Measurements from ENCODE around the gene ABCG4. TPM values are rescaled to one million over a fixed set of nuclear protein-coding genes. Genes with fewer than 3 reads are reported as not detected.
"Not testable (repeated sequence)": the region's sequence is repeated elsewhere in the genome, so short reads cannot be mapped to it uniquely, and the experiment has no call there.

The ABCG4 gene
- total RNA-seq, 1 experiment from 2014 or later: 0.39 TPM

DNA sequence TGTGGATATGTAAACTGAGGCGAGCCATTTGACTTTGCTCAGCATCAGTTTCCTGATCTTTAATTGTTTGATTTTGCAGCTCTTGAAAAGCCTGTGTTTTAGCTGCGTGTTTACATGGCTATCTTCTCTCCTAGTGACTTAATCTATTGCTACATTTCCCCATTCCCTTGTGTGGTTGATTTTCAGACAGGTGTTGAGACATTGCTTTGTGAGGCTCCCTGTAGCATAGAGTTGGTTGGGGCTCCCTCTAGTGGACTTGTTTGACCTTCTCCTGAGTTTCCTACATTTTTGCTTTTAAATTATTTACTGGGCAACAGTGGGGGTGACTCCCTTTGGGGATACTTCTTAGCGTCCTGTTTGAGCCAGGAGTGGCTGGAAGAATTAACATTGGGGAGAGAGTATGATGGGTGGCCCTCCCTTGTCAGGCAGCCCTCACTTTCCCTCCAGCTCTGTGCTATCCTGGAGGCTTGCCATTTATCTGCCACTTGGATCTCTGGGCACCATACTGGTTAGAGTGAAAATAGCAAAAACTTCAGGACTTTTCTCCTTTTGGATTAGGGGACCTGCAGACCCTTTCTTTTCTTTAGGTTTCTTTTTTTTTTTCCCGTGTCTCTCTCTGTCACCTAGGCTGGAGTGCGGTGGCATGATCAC, 48.1 kb downstream of the ABCG4 start:
- ChIA-PET CTCF (interaction anchor here (0.6 to 1.5 kb wide), 4 partner anchors 41 to 129 kb away, joined by 3 to 6 read pairs (median 3); no protein-coding TSS in a partner anchor), POLR2A (interaction anchor here (0.6 to 0.7 kb wide), 5 partner anchors 12 to 202 kb away, joined by 3 to 7 read pairs (median 3); no protein-coding TSS in a partner anchor)
- Histone ChIP-seq H3K27me3 (ENCODE audit: control insufficient read depth, insufficient read depth, low read length) (no peaks in the 10 kb centered on the region), H3K4me3 (ENCODE audit: low read depth in 2 of 2, low read length in 2 of 2) (no peak overlapping the region), H3K4me1 (ENCODE audit: control insufficient read depth, insufficient read depth, low read length) (no peaks in the 10 kb centered on the region), H3K36me3 (ENCODE audit: control insufficient read depth, insufficient read depth, low read length) (no peaks in the 10 kb centered on the region), H3K27ac (ENCODE audit: low read length) (no peak overlapping the region), H3K9me3 (ENCODE audit: control insufficient read depth, insufficient read depth, low read depth, low read length) (no peaks in the 10 kb centered on the region)
- BruUV-seq (replicated peaks): no TSS peak
- in situ Hi-C loops (cut with HindIII; ENCODE audit: low pct_unique_long_range_greater_than_20kb, low sequenced_read_pairs) (no loop called here), intact Hi-C loops (cut with micrococcal nuclease; ENCODE audit: unreplicated experiment) (loop anchor here (1.0 kb wide), 1 partner anchor 52 kb away; no protein-coding TSS in a partner anchor)
- ATAC-seq: peak; percentile 92
- TF ChIP-seq, protein P1, sequence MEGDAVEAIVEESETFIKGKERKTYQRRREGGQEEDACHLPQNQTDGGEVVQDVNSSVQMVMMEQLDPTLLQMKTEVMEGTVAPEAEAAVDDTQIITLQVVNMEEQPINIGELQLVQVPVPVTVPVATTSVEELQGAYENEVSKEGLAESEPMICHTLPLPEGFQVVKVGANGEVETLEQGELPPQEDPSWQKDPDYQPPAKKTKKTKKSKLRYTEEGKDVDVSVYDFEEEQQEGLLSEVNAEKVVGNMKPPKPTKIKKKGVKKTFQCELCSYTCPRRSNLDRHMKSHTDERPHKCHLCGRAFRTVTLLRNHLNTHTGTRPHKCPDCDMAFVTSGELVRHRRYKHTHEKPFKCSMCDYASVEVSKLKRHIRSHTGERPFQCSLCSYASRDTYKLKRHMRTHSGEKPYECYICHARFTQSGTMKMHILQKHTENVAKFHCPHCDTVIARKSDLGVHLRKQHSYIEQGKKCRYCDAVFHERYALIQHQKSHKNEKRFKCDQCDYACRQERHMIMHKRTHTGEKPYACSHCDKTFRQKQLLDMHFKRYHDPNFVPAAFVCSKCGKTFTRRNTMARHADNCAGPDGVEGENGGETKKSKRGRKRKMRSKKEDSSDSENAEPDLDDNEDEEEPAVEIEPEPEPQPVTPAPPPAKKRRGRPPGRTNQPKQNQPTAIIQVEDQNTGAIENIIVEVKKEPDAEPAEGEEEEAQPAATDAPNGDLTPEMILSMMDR (IDR thresholded peaks at IDR 0.05): peak; percentile 94
- TF ChIP-seq, protein P2, sequence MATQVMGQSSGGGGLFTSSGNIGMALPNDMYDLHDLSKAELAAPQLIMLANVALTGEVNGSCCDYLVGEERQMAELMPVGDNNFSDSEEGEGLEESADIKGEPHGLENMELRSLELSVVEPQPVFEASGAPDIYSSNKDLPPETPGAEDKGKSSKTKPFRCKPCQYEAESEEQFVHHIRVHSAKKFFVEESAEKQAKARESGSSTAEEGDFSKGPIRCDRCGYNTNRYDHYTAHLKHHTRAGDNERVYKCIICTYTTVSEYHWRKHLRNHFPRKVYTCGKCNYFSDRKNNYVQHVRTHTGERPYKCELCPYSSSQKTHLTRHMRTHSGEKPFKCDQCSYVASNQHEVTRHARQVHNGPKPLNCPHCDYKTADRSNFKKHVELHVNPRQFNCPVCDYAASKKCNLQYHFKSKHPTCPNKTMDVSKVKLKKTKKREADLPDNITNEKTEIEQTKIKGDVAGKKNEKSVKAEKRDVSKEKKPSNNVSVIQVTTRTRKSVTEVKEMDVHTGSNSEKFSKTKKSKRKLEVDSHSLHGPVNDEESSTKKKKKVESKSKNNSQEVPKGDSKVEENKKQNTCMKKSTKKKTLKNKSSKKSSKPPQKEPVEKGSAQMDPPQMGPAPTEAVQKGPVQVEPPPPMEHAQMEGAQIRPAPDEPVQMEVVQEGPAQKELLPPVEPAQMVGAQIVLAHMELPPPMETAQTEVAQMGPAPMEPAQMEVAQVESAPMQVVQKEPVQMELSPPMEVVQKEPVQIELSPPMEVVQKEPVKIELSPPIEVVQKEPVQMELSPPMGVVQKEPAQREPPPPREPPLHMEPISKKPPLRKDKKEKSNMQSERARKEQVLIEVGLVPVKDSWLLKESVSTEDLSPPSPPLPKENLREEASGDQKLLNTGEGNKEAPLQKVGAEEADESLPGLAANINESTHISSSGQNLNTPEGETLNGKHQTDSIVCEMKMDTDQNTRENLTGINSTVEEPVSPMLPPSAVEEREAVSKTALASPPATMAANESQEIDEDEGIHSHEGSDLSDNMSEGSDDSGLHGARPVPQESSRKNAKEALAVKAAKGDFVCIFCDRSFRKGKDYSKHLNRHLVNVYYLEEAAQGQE (IDR thresholded peaks at IDR 0.05; ENCODE audit: insufficient read depth in 1 of 2, low read depth in 2 of 2, low read length in 1 of 2): no peak
- TF ChIP-seq TCF7L2 (IDR thresholded peaks at IDR 0.05; ENCODE audit: low read depth, low read length) (no peak), POLR2AphosphoS5 (IDR thresholded peaks at IDR 0.05; ENCODE audit: low read depth, low read length) (no peak)
- DNase-seq (ENCODE audit: low read depth, low spot score): peak; percentile 80

DNA sequence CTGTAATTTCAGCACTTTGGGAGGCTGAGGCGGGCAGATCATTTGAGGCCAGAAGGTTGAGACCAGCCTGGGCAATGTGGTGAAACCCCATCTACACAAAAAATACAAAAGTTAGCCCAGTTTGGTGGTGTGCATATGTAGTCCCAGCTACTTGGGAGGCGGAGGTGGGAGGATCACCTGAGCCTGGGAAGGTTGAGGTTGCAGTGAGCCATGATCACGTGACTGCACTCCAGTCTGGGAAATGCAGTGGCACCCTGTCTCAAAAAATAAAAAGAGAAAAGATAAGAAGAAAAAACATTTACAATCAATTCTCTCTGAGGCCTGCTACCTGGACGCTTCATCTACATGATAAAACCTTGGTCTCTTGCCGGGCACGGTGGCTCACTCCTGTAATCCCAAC, 50.1 kb downstream of the ABCG4 start:
- Histone ChIP-seq H3K36me3 (ENCODE audit: control insufficient read depth, insufficient read depth, low read length) (no peaks in the 10 kb centered on the region), H3K9me3 (ENCODE audit: control insufficient read depth, insufficient read depth, low read depth, low read length) (no peaks in the 10 kb centered on the region), H3K4me3 (ENCODE audit: low read depth in 2 of 2, low read length in 2 of 2) (no peak overlapping the region), H3K27ac (ENCODE audit: low read length) (no peak overlapping the region), H3K4me1 (ENCODE audit: control insufficient read depth, insufficient read depth, low read length) (no peaks in the 10 kb centered on the region), H3K27me3 (ENCODE audit: control insufficient read depth, insufficient read depth, low read length) (no peaks in the 10 kb centered on the region)
- DNase-seq (ENCODE audit: low read depth, low spot score) (no peak), ATAC-seq (no peak)
- BruUV-seq (replicated peaks): no TSS peak
- TF ChIP-seq SIN3A (IDR thresholded peaks at IDR 0.05; ENCODE audit: borderline replicate concordance, insufficient read depth, low read depth, low read length) (no peak), TCF7L2 (IDR thresholded peaks at IDR 0.05; ENCODE audit: low read depth, low read length) (no peak), POLR2AphosphoS5 (IDR thresholded peaks at IDR 0.05; ENCODE audit: low read depth, low read length) (no peak)
- TF ChIP-seq, protein P2 (IDR thresholded peaks at IDR 0.05; ENCODE audit: insufficient read depth in 1 of 2, low read depth in 2 of 2, low read length in 1 of 2): no peak
- TF ChIP-seq, protein P1 (IDR thresholded peaks at IDR 0.05): no peak
- POLR2A ChIA-PET: no interaction called here
- intact Hi-C loops (cut with micrococcal nuclease; ENCODE audit: unreplicated experiment) (no loop called here), in situ Hi-C loops (cut with HindIII; ENCODE audit: low pct_unique_long_range_greater_than_20kb, low sequenced_read_pairs) (no loop called here)
- CTCF ChIA-PET: no interaction called here

DNA sequence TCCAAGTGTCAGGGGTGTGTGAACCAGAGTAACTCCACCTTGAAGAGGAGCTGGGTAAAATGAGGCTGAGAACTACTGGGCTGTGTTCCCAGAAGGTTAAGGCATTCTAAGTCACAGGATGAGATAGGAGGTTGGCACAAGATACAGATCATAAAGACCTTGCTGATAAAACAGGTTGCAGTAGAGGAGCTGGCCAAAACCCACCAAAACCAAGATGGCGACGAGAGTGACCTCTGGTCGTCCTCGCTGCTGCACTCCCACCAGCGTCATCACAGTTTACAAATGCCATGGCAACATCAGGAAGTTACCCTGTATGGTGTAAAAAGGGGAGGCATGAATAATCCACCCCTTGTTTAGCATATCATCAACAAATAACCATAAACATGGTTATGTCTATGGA, 52.4 kb downstream of the ABCG4 start:
- H3K4me3 ChIP-seq (ENCODE audit: low read depth in 2 of 2, low read length in 2 of 2); BruUV-seq (replicated peaks); H3K27ac ChIP-seq (ENCODE audit: low read length); intact Hi-C loops (cut with micrococcal nuclease; ENCODE audit: unreplicated experiment); H3K36me3 ChIP-seq (ENCODE audit: control insufficient read depth, insufficient read depth, low read length); CTCF ChIA-PET; POLR2A ChIA-PET; in situ Hi-C loops (cut with HindIII; ENCODE audit: low pct_unique_long_range_greater_than_20kb, low sequenced_read_pairs); H3K9me3 ChIP-seq (ENCODE audit: control insufficient read depth, insufficient read depth, low read depth, low read length); ATAC-seq; H3K27me3 ChIP-seq (ENCODE audit: control insufficient read depth, insufficient read depth, low read length); DNase-seq (ENCODE audit: low read depth, low spot score); H3K4me1 ChIP-seq (ENCODE audit: control insufficient read depth, insufficient read depth, low read length): not testable (repeated sequence)

Data from Panc1 (cell line).